Adrenal gland (tissue), 5 donors: ENCODE measurements around the gene TSPAN5.

Source experiments
- POLR2A ChIP-seq, 2 donors: fragments of 450-650 bp; IDR thresholded peaks; one replicate each; pipeline ENCODE4 v1.6.1; 2017; ENCODE audit warnings: antibody characterized with exemption in 2 of 2, mild to moderate bottlenecking in 2 of 2, moderate library complexity in 1 of 2
- TF ChIP-seq, protein P1 (sequence below), 6 experiments: fragments of 450-650 bp in 4 of 6; fragments of 200-600 bp in 2 of 6; sonication (generic) in 1 of 6; IDR thresholded peaks; 1 replicate in 5 of 6; 2 replicates in 1 of 6; pipeline versions ENCODE4 v1.5.1 to v1.8.0; 2016 to 2021; ENCODE audit warnings: antibody characterized with exemption in 6 of 6, mild to moderate bottlenecking in 2 of 6, moderate library complexity in 1 of 6
- donor health status: DM: no; HTN: no; CAD: no.

DNA sequence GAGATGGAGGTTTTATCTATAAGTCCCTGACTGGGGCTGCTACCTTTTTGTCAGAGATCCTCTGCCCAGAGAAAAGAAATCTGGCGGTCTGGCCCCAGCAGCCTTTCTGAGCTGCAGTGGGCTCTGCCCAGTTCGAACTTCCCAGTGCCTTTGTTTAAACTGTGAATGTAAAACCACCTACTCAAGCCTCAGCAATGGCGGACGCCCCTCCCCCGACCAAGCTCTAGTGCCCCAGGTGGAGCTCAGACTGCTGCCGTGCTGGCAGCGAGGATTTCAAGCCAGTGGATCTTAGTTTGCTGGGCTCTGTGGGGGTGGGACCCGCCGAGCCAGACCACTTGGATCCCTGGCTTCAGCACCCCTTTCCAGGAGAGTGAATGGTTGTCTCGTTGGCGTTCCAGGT is 121.8 kb downstream of the TSPAN5 start:
- TF ChIP-seq POLR2A (IDR thresholded peaks at IDR 0.05) = no peak
- TF ChIP-seq, protein P1, sequence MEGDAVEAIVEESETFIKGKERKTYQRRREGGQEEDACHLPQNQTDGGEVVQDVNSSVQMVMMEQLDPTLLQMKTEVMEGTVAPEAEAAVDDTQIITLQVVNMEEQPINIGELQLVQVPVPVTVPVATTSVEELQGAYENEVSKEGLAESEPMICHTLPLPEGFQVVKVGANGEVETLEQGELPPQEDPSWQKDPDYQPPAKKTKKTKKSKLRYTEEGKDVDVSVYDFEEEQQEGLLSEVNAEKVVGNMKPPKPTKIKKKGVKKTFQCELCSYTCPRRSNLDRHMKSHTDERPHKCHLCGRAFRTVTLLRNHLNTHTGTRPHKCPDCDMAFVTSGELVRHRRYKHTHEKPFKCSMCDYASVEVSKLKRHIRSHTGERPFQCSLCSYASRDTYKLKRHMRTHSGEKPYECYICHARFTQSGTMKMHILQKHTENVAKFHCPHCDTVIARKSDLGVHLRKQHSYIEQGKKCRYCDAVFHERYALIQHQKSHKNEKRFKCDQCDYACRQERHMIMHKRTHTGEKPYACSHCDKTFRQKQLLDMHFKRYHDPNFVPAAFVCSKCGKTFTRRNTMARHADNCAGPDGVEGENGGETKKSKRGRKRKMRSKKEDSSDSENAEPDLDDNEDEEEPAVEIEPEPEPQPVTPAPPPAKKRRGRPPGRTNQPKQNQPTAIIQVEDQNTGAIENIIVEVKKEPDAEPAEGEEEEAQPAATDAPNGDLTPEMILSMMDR (IDR thresholded peaks at IDR 0.05) = no peak
